ENCODE results near the gene GOLIM4. TPM values are rescaled to one million over a fixed set of nuclear protein-coding genes. Genes with fewer than 3 reads are reported as not detected.

Gene GOLIM4
- total RNA-seq, 1 experiment from 2014 or later, result 17.4 TPM

DNA sequence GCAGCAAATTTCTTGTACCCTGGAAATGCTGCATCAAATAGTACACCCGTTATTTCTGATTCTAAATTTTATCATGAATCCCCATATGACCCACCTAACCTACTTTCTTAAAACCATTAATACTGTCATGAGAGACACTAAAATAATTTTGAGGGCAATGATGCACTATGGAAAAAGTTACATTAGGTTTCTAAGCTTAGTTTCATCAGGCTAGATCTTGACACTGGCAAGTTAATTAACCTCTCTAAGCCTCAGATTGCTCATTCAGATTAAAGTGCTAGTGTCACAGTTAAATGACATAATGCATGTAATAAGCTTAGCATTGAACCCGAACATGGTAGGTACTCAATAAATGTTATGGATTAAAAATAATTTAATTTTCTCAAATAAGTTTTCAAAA is 8.2 kb downstream of the GOLIM4 start:
- Histone ChIP-seq H3K36me3 (ENCODE audit: control insufficient read depth, insufficient read depth, low read length) (no peaks in the 10 kb centered on the region), H3K27me3 (replicated peaks; ENCODE audit: control insufficient read depth, insufficient read depth, low read length) (no peaks in the 10 kb centered on the region), H3K9me3 (no peaks in the 10 kb centered on the region), H3K4me3 (ENCODE audit: low read depth, low read length) (no peak overlapping the region), H3K4me1 (peaks cover 48% of the 10 kb centered on the region)
- no peak for DNase-seq
- intact Hi-C loops (cut with micrococcal nuclease; ENCODE audit: unreplicated experiment), result no loop called here
- Mint-ChIP-seq H3K36me3 (ENCODE audit: insufficient read depth, unreplicated experiment) (no peaks in the 10 kb centered on the region), H3K4me1 (ENCODE audit: low read depth, unreplicated experiment) (peaks cover 35% of the 10 kb centered on the region), H3K9me3 (ENCODE audit: unreplicated experiment) (no peaks in the 10 kb centered on the region), H3K4me3 (ENCODE audit: unreplicated experiment) (no peak overlapping the region), H3K27ac (ENCODE audit: unreplicated experiment) (no peak overlapping the region), H3K27me3 (ENCODE audit: insufficient read depth, unreplicated experiment) (no peaks in the 10 kb centered on the region)
- no TSS peak for BruUV-seq (replicated peaks)
- CTCF ChIA-PET, result no interaction called here
- POLR2A ChIA-PET, result no interaction called here
- TF ChIP-seq, protein P1, sequence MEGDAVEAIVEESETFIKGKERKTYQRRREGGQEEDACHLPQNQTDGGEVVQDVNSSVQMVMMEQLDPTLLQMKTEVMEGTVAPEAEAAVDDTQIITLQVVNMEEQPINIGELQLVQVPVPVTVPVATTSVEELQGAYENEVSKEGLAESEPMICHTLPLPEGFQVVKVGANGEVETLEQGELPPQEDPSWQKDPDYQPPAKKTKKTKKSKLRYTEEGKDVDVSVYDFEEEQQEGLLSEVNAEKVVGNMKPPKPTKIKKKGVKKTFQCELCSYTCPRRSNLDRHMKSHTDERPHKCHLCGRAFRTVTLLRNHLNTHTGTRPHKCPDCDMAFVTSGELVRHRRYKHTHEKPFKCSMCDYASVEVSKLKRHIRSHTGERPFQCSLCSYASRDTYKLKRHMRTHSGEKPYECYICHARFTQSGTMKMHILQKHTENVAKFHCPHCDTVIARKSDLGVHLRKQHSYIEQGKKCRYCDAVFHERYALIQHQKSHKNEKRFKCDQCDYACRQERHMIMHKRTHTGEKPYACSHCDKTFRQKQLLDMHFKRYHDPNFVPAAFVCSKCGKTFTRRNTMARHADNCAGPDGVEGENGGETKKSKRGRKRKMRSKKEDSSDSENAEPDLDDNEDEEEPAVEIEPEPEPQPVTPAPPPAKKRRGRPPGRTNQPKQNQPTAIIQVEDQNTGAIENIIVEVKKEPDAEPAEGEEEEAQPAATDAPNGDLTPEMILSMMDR (IDR thresholded peaks at IDR 0.05; ENCODE audit: insufficient read depth in 1 of 2, low read depth in 1 of 2, low read length in 1 of 2, severe bottlenecking in 1 of 2, unreplicated experiment in 1 of 2), result no peak

DNA sequence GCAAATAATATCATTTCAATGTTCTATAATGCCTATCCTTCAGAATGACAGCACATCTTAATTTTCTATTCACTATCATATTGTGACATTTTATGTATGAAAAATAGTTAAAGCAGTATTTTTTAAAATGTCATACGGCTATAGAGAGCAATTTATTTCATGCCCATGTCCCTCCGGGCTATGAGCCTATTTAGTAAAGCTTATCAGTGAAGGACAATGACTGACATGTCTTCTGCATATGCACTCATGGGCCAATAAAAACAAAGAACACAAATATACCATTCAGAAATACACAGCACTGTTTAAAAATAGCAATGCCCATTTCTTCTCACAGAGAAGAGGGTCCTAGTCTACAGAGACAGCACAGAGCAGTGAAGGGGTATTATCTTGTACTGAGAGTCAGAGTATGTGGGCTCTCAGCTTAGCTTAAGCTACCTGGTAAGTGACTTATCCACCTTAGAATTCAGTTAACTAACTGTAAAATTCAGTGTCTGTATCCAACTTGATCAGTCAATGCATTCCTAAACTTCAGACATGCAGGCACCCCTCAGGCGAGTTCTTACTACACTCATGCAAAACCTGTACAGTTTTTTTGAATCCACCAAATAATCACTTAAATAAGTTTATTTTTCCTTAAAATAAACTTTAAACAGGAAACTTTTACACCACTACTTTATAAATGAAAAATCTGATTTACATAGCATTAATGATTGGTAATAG is 9.0 kb downstream of the GOLIM4 start:
- Mint-ChIP-seq H3K36me3 (ENCODE audit: insufficient read depth, unreplicated experiment) (no peaks in the 10 kb centered on the region), H3K27ac (ENCODE audit: unreplicated experiment) (no peak overlapping the region), H3K4me3 (ENCODE audit: unreplicated experiment) (no peak overlapping the region), H3K27me3 (ENCODE audit: insufficient read depth, unreplicated experiment) (no peaks in the 10 kb centered on the region), H3K9me3 (ENCODE audit: unreplicated experiment) (no peaks in the 10 kb centered on the region), H3K4me1 (ENCODE audit: low read depth, unreplicated experiment) (peaks cover 33% of the 10 kb centered on the region)
- H3K4me3 ChIP-seq (ENCODE audit: low read depth, low read length), result no peak overlapping the region
- BruUV-seq (replicated peaks), result no TSS peak
- no peaks in the 10 kb centered on the region for H3K36me3 ChIP-seq (ENCODE audit: control insufficient read depth, insufficient read depth, low read length)
- H3K9me3 ChIP-seq, result no peaks in the 10 kb centered on the region
- peaks cover 46% of the 10 kb centered on the region for H3K4me1 ChIP-seq
- intact Hi-C loops (cut with micrococcal nuclease; ENCODE audit: unreplicated experiment), result no loop called here
- no peak for DNase-seq
- ChIA-PET POLR2A (no interaction called here), CTCF (no interaction called here)
- TF ChIP-seq, protein P1 (IDR thresholded peaks at IDR 0.05; ENCODE audit: insufficient read depth in 1 of 2, low read depth in 1 of 2, low read length in 1 of 2, severe bottlenecking in 1 of 2, unreplicated experiment in 1 of 2), result no peak
- no peaks in the 10 kb centered on the region for H3K27me3 ChIP-seq (replicated peaks; ENCODE audit: control insufficient read depth, insufficient read depth, low read length)

DNA sequence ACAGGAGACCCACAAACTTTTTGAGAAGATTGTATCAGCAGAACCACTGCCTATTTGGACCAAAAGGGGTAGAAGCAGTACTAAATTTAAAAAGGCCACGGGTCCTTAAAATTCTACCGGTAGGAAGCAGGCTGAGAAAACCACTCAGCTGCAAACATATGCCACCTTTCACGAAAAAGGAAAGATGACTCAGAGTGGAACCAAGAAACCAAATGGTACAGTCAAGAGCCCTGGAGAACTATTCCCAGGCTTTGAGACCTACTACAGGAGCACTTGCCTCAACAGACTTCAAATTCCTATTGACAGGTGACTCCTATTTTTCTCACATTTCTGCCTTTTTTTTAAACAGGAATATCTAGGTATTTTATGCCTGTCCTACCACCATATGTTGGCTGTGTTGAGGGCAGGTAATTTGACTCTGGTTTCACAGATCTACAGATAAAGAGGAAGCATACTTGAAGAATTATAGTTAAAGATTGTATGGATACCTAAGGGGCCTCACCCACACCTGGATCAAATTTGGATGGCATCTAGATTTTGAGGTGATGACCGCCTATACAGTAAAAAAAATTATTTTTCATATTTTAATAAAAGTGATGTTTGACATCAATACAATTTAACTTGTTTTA is 10.1 kb downstream of the GOLIM4 start:
- Mint-ChIP-seq H3K9me3 (ENCODE audit: unreplicated experiment) (no peaks in the 10 kb centered on the region), H3K27ac (ENCODE audit: unreplicated experiment) (no peak overlapping the region), H3K4me1 (ENCODE audit: low read depth, unreplicated experiment) (peaks cover 22% of the 10 kb centered on the region), H3K36me3 (ENCODE audit: insufficient read depth, unreplicated experiment) (no peaks in the 10 kb centered on the region), H3K27me3 (ENCODE audit: insufficient read depth, unreplicated experiment) (no peaks in the 10 kb centered on the region), H3K4me3 (ENCODE audit: unreplicated experiment) (no peak overlapping the region)
- Histone ChIP-seq H3K27me3 (replicated peaks; ENCODE audit: control insufficient read depth, insufficient read depth, low read length) (no peaks in the 10 kb centered on the region), H3K36me3 (ENCODE audit: control insufficient read depth, insufficient read depth, low read length) (no peaks in the 10 kb centered on the region), H3K4me1 (peaks cover 38% of the 10 kb centered on the region), H3K4me3 (ENCODE audit: low read depth, low read length) (no peak overlapping the region), H3K9me3 (no peaks in the 10 kb centered on the region)
- intact Hi-C loops (cut with micrococcal nuclease; ENCODE audit: unreplicated experiment), result no loop called here
- DNase-seq, result no peak
- no TSS peak for BruUV-seq (replicated peaks)
- POLR2A ChIA-PET, result no interaction called here
- TF ChIP-seq, protein P1 (IDR thresholded peaks at IDR 0.05; ENCODE audit: insufficient read depth in 1 of 2, low read depth in 1 of 2, low read length in 1 of 2, severe bottlenecking in 1 of 2, unreplicated experiment in 1 of 2), result no peak
- CTCF ChIA-PET, result no interaction called here
